PC-9 (cell line): ENCODE measurements around the gene BABAM1. TPM values are rescaled to one million over a fixed set of nuclear protein-coding genes. Genes with fewer than 3 reads are reported as not detected.
"Not testable (repeated sequence)": the region's sequence is repeated elsewhere in the genome, so short reads cannot be mapped to it uniquely, and the experiment has no call there.

Source experiments
- BruUV-seq: library from RNA; stranded (reverse); fragments of 400-500 nt; replicated peaks from 2 replicates; lab custom pipeline; 2021; lab: Mats Ljungman, UMichigan
- CTCF ChIA-PET: fragments of 300-600 bp; sonication (Branson Sonifier 250); formaldehyde crosslinking; loops from one replicate; lab custom pipeline; 2022; ENCODE audit warnings: antibody characterized with exemption; lab: Charles Lee
- POLR2A ChIA-PET: fragments of 300-600 bp; sonication (Branson Sonifier 250); formaldehyde crosslinking; loops from one replicate; lab custom pipeline; 2022; ENCODE audit warnings: antibody characterized with exemption; ENCODE audit not compliant: unreplicated experiment; lab: Charles Lee
- DNase-seq, 2 experiments: peaks; one replicate each; pipeline versions ENCODE4 v3.0.0 to v3.0.0-alpha.2; 2015 to 2022; ENCODE audit warnings: mixed read lengths in 1 of 2
- H2AFZ ChIP-seq: fragments of 200-600 bp; sonication (generic); 2 replicates; pipeline ENCODE4 v1.8.1; 2017; ENCODE audit warnings: antibody characterized with exemption
- H3F3A ChIP-seq: fragments of 200-600 bp; sonication (generic); 2 replicates; pipeline ENCODE4 v1.8.1; 2017; ENCODE audit warnings: antibody characterized with exemption, mild to moderate bottlenecking, low read depth; ENCODE audit not compliant: insufficient read depth
- H3K27ac ChIP-seq: fragments of 200-600 bp; sonication (generic); 2 replicates; pipeline ENCODE4 v1.6.1; 2016; ENCODE audit warnings: mixed run types
- H3K27me3 ChIP-seq: fragments of 200-600 bp; sonication (generic); 2 replicates; pipeline ENCODE4 v1.6.1; 2016; ENCODE audit warnings: low read depth, mixed run types; ENCODE audit not compliant: insufficient read depth
- H3K36me3 ChIP-seq: fragments of 200-600 bp; sonication (generic); 2 replicates; pipeline ENCODE4 v1.6.1; 2016; ENCODE audit warnings: low read depth, mixed run types
- H3K4me1 ChIP-seq: fragments of 200-600 bp; sonication (generic); replicated peaks from 2 replicates; pipeline ENCODE4 v1.6.1; 2016; ENCODE audit warnings: mixed run types; ENCODE audit not compliant: insufficient read depth
- H3K4me2 ChIP-seq: fragments of 200-600 bp; sonication (generic); 2 replicates; pipeline ENCODE4 v1.6.1; 2017; ENCODE audit warnings: mixed run types
- H3K4me3 ChIP-seq: fragments of 200-600 bp; sonication (generic); 2 replicates; pipeline ENCODE4 v1.6.1; 2016; ENCODE audit warnings: mixed run types
- H3K79me2 ChIP-seq: fragments of 200-600 bp; sonication (generic); 2 replicates; pipeline ENCODE4 v1.6.1; 2017; ENCODE audit warnings: low read depth, mixed run types
- H3K9me2 ChIP-seq: fragments of 200-600 bp; sonication (generic); 2 replicates; pipeline ENCODE4 v1.8.1; 2017; ENCODE audit warnings: mild to moderate bottlenecking; ENCODE audit not compliant: insufficient read depth
- H3K9me3 ChIP-seq: fragments of 200-600 bp; sonication (generic); 2 replicates; pipeline ENCODE4 v1.8.1; 2016; ENCODE audit warnings: low read depth; ENCODE audit not compliant: insufficient read depth
- H4K20me1 ChIP-seq: fragments of 200-600 bp; sonication (generic); 2 replicates; pipeline ENCODE4 v1.8.1; 2017; ENCODE audit not compliant: insufficient read depth
- EZH2 ChIP-seq: fragments of 200-600 bp; sonication (generic); IDR thresholded peaks from 2 replicates; pipeline ENCODE4 v1.8.0; 2017; ENCODE audit warnings: antibody characterized with exemption, low read depth
- intact Hi-C: fragments of 100-400 bp; cut with micrococcal nuclease; formaldehyde crosslinking; loops from one replicate; pipeline ENCODE4 v1.10.0; 2022; ENCODE audit not compliant: unreplicated experiment
- total RNA-seq: library from RNA; stranded (reverse); gene quantifications from 2 replicates; pipeline ENCODE4 v1.2.3, GENCODE V29; 2021
- TF ChIP-seq, protein P1 (sequence below): fragments of 200-600 bp; sonication (generic); conservative IDR thresholded peaks from 2 replicates; pipeline ENCODE4 v1.6.1; 2017; ENCODE audit warnings: mixed run types, antibody characterized with exemption, mild to moderate bottlenecking, moderate library complexity

The BABAM1 gene
- total RNA-seq, 1 experiment from 2014 or later: 127 TPM

DNA sequence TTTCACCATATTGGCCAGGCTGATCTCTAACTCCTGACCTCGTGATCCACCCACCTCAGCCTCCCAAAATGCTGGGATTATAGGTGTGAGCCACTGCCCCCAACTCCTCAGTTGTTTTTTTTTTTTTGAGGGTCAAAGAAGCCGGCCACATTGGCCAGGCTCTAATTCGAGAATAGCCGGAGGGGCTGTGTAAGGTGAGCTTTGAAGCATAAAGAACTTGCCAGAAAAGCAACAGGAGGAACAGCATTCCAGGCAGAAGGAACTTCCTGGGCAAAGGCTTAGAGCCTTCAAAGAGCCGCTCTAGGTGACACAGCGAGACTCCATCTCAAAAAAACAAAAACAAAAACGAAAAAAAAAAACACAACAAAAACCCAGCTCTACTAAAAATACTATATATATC, 1.2 kb upstream of the BABAM1 start:
- CTCF ChIA-PET: interaction anchor here (0.6 to 0.7 kb wide), 2 partner anchors 8 to 16 kb away, joined by 3 to 6 read pairs; no protein-coding TSS in a partner anchor
- intact Hi-C loops: no loop called here

DNA sequence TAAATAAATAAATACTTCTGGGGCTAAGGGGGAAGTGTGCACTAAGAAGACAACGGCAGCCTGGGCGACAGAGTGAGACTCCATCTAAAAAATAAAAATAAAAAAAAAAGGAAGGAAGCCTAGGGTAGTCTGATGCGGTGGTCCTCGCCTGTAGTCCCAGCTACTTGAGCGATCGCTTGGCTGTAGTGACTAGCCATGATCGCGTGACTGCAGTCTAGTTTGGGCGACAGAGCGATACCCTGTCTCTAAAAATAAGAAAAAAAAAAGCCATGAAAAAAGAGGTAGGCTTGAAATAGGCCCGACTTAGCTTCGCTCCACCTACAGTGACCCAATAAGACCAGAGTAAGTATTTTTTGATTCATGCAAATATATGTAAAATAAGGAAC, 661 bp upstream of the BABAM1 start:
- Histone ChIP-seq H3K27me3 (no peaks in the 10 kb centered on the region), H4K20me1 (no peaks in the 10 kb centered on the region), H3K4me2 (peak overlapping the region; percentile 34; the same call in 1 of the 2 replicates), H3K4me3 (no peak overlapping the region), H3K4me1 (peaks cover 25% of the 10 kb centered on the region), H3K9me2 (no peaks in the 10 kb centered on the region), H3F3A (peaks cover 32% of the 10 kb centered on the region), H3K27ac (peak overlapping the region; percentile 70), H2AFZ (no peak overlapping the region), H3K79me2 (peaks cover 17% of the 10 kb centered on the region), H3K9me3 (no peaks in the 10 kb centered on the region), H3K36me3 (peaks cover 11% of the 10 kb centered on the region; the same call in 1 of the 2 replicates)
- DNase-seq: no peak
- ChIA-PET POLR2A (interaction anchor here (0.5 to 1.4 kb wide), 9 partner anchors 12 to 662 kb away, joined by 3 to 25 read pairs (median 9); partner anchors contain the start of genes OCEL1 and USE1), CTCF (no interaction called here)
- intact Hi-C loops: no loop called here
- TF ChIP-seq EZH2: no peak
- TF ChIP-seq, protein P1, sequence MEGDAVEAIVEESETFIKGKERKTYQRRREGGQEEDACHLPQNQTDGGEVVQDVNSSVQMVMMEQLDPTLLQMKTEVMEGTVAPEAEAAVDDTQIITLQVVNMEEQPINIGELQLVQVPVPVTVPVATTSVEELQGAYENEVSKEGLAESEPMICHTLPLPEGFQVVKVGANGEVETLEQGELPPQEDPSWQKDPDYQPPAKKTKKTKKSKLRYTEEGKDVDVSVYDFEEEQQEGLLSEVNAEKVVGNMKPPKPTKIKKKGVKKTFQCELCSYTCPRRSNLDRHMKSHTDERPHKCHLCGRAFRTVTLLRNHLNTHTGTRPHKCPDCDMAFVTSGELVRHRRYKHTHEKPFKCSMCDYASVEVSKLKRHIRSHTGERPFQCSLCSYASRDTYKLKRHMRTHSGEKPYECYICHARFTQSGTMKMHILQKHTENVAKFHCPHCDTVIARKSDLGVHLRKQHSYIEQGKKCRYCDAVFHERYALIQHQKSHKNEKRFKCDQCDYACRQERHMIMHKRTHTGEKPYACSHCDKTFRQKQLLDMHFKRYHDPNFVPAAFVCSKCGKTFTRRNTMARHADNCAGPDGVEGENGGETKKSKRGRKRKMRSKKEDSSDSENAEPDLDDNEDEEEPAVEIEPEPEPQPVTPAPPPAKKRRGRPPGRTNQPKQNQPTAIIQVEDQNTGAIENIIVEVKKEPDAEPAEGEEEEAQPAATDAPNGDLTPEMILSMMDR: no peak
- BruUV-seq: no TSS peak

More for the DNA sequence above, 1.2 kb upstream of the BABAM1 start:
- no peaks in the 10 kb centered on the region for H3K9me2 ChIP-seq
- peaks cover 32% of the 10 kb centered on the region for H3F3A ChIP-seq
- H3K4me3 ChIP-seq: no peak overlapping the region
- H3K27ac ChIP-seq: peak overlapping the region; percentile 70
- H3K36me3 ChIP-seq: peaks cover 5% of the 10 kb centered on the region; the same call in 1 of the 2 replicates
- no TSS peak for BruUV-seq
- H4K20me1 ChIP-seq: no peaks in the 10 kb centered on the region
- H3K27me3 ChIP-seq: no peaks in the 10 kb centered on the region
- TF ChIP-seq, protein P1: no peak
- no peak for TF ChIP-seq EZH2
- peaks cover 17% of the 10 kb centered on the region for H3K79me2 ChIP-seq
- H2AFZ ChIP-seq: no peak overlapping the region; the same call in 1 of the 2 replicates
- H3K9me3 ChIP-seq: no peaks in the 10 kb centered on the region
- peak in 1 of 2 experiments; percentile 97 for DNase-seq
- POLR2A ChIA-PET: interaction anchor here (1.4 kb wide), 1 partner anchor 17 kb away, joined by 8 read pairs; no protein-coding TSS in a partner anchor
- peaks cover 26% of the 10 kb centered on the region for H3K4me1 ChIP-seq
- peak overlapping the region; percentile 34 for H3K4me2 ChIP-seq

DNA sequence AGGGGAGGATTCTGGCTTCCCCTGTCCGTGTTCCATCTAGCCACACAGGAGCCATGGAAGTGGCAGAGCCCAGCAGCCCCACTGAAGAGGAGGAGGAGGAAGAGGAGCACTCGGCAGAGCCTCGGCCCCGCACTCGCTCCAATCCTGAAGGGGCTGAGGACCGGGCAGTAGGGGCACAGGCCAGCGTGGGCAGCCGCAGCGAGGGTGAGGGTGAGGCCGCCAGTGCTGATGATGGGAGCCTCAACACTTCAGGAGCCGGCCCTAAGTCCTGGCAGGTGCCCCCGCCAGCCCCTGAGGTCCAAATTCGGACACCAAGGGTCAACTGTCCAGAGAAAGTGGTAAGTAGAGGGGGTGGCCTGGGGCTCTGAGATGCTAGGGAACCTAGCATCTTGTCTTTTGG, 1.5 kb downstream of the BABAM1 start:
- no peak for TF ChIP-seq EZH2
- TF ChIP-seq, protein P1: no peak
- Histone ChIP-seq H3K4me3 (peak overlapping the region; percentile 86; the same call in 1 of the 2 replicates), H3K9me3 (no peaks in the 10 kb centered on the region), H3K27me3 (no peaks in the 10 kb centered on the region), H3K36me3 (peaks cover 11% of the 10 kb centered on the region; the same call in 1 of the 2 replicates), H3F3A (peaks cover 27% of the 10 kb centered on the region), H3K4me1 (peaks cover 25% of the 10 kb centered on the region), H2AFZ (no peak overlapping the region), H3K27ac (no peak overlapping the region), H3K9me2 (no peaks in the 10 kb centered on the region), H3K4me2 (peak overlapping the region; percentile 90), H4K20me1 (no peaks in the 10 kb centered on the region), H3K79me2 (peaks cover 17% of the 10 kb centered on the region)
- ChIA-PET POLR2A (no interaction called here), CTCF (interaction anchor here (0.7 kb wide), 1 partner anchor 42 kb away, joined by 7 read pairs; no protein-coding TSS in a partner anchor)
- no peak for DNase-seq
- intact Hi-C loops: no loop called here
- no TSS peak for BruUV-seq

DNA sequence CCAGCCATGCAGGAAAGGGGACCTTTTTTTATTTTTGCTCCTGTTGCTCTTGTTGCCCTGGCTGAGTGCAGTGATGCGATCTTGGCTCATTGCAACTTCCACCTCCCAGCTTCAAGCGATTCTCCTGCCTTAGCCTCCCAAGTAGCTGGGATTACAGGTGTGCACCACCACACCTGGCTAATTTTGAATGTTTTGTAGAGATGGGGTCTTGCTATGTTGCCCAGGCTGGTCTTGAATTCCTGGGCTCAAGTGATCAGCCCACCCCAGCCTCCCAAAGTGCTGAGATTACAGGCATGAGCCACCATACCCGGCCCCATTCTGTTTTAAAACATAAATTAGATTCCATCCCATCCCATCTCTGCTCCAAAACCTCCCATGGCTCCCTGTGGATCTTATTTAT, 7.6 kb downstream of the BABAM1 start:
- DNase-seq, H3K27me3 ChIP-seq, CTCF ChIA-PET, POLR2A ChIA-PET, H3K27ac ChIP-seq, BruUV-seq, H3K4me3 ChIP-seq, H3K79me2 ChIP-seq, H3K9me3 ChIP-seq, intact Hi-C loops, H4K20me1 ChIP-seq, H3K4me1 ChIP-seq, H2AFZ ChIP-seq, H3K4me2 ChIP-seq, H3K9me2 ChIP-seq: not testable (repeated sequence)
- Histone ChIP-seq H3K36me3 (peaks cover 23% of the 10 kb centered on the region), H3F3A (peaks cover 22% of the 10 kb centered on the region)
